Panc1 (cell line): ENCODE measurements around the gene C11orf24.

Experiments used
- CTCF ChIP-seq: fragments of 450-650 bp; IDR thresholded peaks from 2 replicates; pipeline ENCODE4 v1.5.1; 2017; ENCODE audit warnings: mild to moderate bottlenecking
- POLR2AphosphoS5 ChIP-seq: IDR thresholded peaks from 2 replicates; pipeline ENCODE4 v1.6.1; 2012; ENCODE audit warnings: mild to moderate bottlenecking, low read depth, low read length, moderate library complexity

- no peak for TF ChIP-seq CTCF
- no peak for TF ChIP-seq POLR2AphosphoS5
Measured at GRCh38 chr11:68295271-68295670, 23.5 kb upstream of the C11orf24 start.
